OCI-LY7 (cell line): Measurements from ENCODE around the gene RASSF10.

Experiments
- CTCF ChIP-seq: fragments of 200-600 bp; sonication (generic); conservative IDR thresholded peaks from 2 replicates; pipeline ENCODE4 v1.5.1; 2014; ENCODE audit warnings: mild to moderate bottlenecking, antibody characterized with exemption, low read length, moderate library complexity, mixed read lengths
- EZH2phosphoT487 ChIP-seq: fragments of 200-600 bp; sonication (generic); IDR thresholded peaks from 2 replicates; pipeline ENCODE4 v1.6.1; 2018; ENCODE audit warnings: low read depth, borderline replicate concordance, mild to moderate bottlenecking, mixed run types, antibody characterized with exemption, low read length, moderate library complexity, mixed read lengths

- TF ChIP-seq CTCF (no peak), EZH2phosphoT487 (no peak)
Observed at GRCh38 chr11:13045734-13046133, 36.6 kb downstream of the RASSF10 start.
